ENCODE data around the gene STOX2.

DNA sequence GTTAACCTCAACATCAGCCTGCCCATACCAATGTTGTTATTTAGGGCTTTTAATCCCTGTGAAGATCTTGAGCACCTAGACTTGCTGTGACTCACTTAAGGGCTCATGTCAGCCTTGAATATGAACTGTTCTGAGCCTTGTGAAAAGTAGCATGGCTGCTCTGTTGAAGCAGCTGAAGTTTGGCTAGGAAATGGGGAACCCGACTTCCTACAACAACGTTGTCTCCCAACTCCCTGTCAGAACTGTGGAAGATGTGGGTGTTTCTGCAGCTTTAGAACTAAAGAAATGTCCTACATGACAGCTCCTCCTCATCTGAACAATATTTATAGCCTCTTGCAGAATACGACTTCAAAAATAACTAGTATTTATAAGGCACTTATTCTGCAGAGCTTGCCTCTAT, 27.5 kb downstream of the STOX2 start:
- TF ChIP-seq CTCF (CRISPR knock-in tag; IDR thresholded peaks at IDR 0.05) (no peak), JUN (CRISPR knock-in tag; IDR thresholded peaks at IDR 0.05) (no peak), ZNF572 (CRISPR knock-in tag; IDR thresholded peaks at IDR 0.05) (no peak), ZGPAT (CRISPR knock-in tag; IDR thresholded peaks at IDR 0.05) (no peak), CBX2 (IDR thresholded peaks at IDR 0.05; ENCODE audit: low read depth, low read length) (no peak), CBX2 (CRISPR knock-in tag; IDR thresholded peaks at IDR 0.05; ENCODE audit: low read depth) (no peak), FOXP1 (IDR thresholded peaks at IDR 0.05) (no peak), FOXP1 (CRISPR knock-in tag; IDR thresholded peaks at IDR 0.05) (no peak)
